NCI-H748 treated with DMSO at 0.1 percent for 48 hours (cell line): ENCODE measurements around the gene TCF21.
A peak's percentile ranks its signal among the peaks of the same experiment; 100 is the strongest.
"Not testable (repeated sequence)": the region's sequence is repeated elsewhere in the genome, so short reads cannot be mapped to it uniquely, and the experiment has no call there.

ENCODE experiments used
- DNase-seq: peaks from one replicate; lab custom pipeline; 2025; lab: John Stamatoyannopoulos, UW

Gene TCF21

GRCh38 chr6:133888929-133889556 is at the start of gene TCF21:
Gene TCF21 (plus strand): TSS chr6:133889113. CDS start chr6:133889398, 285 bp downstream.
- DNase-seq, result no peak

DNA sequence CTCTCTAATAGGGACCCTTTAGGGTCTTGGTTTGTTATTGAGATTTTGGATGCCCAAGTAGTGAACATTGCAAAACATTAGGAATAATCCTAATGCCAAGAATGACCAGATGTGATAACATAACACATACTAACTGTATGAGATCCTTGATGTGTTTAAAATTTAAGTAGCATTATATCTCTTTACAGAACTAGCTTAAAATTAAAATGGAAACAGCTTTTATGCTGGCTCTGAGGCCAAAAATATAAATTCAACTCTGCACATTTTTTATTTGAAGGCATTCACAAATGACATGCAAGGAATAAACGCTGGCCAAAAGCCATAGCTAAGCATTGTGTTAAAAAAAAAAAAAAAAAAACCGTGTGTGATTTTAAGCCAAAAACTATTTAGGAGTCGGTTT is 47.7 kb upstream of the TCF21 start:
- no peak for DNase-seq

DNA sequence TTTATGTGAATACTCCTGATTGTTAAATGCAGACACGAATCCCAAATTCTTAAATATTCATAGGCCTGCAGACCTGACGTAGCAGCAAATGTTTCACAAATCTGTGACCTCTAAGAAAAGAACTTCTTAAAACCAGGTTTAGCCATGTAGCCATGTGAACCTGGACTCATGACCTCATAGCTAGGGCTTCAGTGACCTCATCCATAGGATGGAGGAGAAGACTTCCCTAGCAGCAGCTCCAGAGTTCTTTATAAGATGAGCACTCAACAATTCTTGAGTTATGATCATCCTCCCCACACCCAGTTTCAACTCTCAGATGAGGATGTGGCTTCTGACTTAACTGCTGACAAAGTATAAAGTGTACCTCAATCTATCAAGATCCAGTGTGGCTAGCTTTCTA is 45.8 kb upstream of the TCF21 start:
- DNase-seq, result no peak

GRCh38 chr6:133844709-133845108 is 44.2 kb upstream of the TCF21 start:
- no peak for DNase-seq

DNA sequence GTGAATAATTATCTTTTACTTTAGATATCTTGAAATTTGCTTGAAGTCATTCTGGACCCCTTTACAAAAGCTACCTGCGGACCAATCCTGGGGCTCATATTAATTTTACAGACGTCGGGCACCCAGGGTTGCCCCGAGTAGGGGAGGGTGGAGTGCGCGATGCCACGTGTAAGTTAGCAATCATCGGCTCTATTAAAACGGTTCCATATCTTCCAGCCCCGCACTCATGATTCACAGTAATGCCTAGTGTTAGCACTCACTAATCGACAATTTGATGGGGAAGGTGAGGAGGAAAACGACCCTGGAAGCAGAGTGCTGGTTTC is 34.9 kb upstream of the TCF21 start:
- DNase-seq, result no peak

DNA sequence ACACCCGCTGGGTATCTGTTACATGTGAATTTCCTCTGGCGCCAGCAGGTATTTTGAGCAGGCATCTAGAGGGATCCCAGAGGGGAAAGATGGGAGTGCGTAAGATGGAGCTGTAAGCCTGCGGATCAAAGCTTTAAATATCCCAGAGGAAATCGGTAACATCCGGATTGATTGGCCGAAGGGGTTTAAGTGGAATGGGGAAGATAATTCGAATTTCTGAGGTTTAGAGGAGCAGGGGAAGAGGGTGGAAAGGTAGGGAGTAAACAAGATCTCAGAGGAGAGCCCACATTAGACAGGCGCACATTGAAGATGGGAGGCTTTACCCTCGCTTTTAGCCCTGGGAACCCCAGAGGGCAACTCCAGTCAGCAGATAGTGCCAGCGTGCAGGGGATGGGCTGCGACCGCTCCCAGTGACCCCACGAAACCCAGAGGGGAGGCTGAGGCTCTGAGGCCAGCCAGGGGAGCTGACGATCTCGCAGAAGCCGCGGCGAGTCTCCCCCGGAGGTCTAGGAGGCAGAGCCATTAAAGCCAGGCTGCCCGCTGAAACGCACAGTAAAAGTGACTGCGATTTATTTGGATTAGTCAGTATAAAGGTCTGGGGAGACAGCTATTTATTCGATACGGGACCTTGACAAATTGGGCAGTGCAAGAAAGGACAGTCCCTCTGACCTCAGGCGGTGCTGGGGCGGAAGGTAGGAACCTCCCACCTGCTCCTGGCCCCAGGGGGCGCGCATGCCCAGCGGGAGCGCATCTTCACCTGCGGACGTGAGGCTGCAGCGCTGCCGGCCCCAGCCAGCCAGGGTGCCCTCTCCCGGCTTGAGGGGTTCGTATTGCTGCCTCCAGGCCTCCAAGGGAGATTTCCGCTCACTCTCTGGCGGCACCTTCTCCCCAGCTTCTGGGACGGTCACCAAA is 34.3 kb upstream of the TCF21 start:
- peak; percentile 28 for DNase-seq

- no peak for DNase-seq
These were observed 33.5 kb upstream of the TCF21 start for GRCh38 chr6:133855276-133855990.

- DNase-seq, result no peak
These were observed 32.9 kb upstream of the TCF21 start for GRCh38 chr6:133855991-133856370.

GRCh38 chr6:133856911-133857310 is 32.0 kb upstream of the TCF21 start:
- DNase-seq, result no peak

DNA sequence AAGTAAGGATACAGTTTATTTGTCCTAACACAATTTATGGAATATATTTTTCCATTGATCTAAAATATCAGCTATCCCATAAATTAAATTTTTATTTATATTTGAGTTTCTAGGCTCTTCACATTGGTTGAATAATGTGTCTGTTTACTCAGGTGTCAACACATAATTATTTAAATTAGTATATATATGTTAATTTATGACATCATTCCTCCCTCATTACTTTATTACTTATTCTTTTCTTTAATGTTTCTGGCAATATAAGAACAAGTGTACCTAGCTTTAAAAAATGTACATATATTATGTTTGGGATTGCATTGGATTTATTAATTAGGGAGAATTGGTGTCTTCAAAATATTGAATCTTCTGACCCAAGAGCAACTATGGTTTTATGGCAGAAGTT is 31.2 kb upstream of the TCF21 start:
- no peak for DNase-seq

DNA sequence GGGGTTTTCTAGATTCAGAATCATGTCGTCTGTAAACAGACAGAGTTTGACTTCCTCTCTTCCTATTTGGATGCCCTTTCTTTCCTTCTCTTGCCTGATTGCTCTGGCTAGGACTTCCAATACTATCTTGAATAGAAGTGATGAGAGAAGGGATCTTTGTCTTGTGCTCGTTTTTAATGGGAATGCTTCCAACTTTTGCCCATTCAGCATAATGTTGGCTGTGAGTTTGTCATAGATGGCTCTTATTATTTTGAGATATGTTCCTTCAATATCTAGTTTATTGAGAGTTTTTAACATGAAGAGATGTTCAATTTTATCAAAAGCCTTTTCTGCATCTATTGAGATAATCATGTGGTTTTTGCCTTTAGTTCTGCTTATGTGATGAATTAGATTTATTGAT is 27.6 kb upstream of the TCF21 start:
- DNase-seq, result not testable (repeated sequence)

GRCh38 chr6:133863228-133863627 is 25.7 kb upstream of the TCF21 start:
- DNase-seq, result no peak

GRCh38 chr6:133865680-133866079 is 23.2 kb upstream of the TCF21 start:
- DNase-seq, result no peak

DNA sequence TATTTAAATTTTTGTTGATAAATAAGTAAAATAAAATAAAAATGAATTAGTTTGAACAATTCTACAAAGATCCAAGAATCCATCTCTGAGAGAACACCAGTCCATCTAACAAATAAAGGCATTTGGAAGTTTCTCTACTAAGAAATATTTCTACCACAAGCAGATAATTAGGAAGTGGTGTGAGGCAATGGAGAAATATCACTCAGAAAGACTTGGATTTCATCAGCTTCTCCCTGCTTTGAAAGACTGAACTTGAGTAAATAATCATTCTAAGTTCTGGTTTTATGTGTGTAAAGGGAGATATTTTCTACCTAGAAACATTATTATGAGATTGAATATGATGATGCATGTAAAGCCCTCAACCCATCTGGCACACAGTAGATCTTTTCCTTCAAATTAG is 17.8 kb upstream of the TCF21 start:
- DNase-seq, result no peak

GRCh38 chr6:133873538-133873937 is 15.4 kb upstream of the TCF21 start:
- DNase-seq, result no peak

GRCh38 chr6:133877116-133877515 is 11.8 kb upstream of the TCF21 start:
- no peak for DNase-seq

DNA sequence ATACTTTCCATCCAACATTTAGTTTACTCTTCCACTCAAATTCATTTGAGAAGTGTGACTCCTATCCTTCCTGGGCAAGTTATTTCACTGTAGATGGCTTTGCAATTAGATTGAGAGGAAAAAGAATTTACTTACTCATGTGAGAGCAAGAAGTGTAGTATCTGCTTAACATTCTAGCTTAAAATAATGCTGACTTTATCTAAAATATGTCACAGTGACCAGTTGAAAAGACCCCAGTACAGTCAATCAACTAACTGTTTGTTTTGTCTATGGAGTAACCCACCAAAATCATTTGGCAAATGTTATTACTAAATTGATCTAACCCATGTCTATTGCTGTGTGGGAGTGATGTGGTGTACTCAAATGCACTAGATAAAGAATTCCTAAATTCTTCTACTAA is 8.9 kb upstream of the TCF21 start:
- DNase-seq, result no peak

DNA sequence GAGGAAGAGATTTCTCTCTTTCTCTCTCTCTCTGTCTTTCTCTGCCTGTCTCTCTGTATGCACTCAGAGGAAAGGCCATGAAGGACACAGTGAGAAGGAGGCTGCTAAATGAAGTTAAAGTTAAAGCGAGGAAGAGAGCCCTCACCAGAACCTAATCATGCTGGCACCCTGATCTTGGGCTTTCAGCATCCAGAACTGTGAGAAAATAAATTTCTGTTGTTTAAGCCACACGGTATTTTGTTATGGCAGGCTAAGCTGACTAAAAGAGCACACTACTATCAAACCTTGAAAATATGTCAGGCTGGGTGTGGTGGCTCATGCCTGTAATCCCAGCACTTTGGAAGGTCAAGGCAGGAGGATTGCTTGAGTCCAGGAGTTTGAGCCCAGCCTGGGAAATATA is 8.0 kb upstream of the TCF21 start:
- no peak for DNase-seq

DNA sequence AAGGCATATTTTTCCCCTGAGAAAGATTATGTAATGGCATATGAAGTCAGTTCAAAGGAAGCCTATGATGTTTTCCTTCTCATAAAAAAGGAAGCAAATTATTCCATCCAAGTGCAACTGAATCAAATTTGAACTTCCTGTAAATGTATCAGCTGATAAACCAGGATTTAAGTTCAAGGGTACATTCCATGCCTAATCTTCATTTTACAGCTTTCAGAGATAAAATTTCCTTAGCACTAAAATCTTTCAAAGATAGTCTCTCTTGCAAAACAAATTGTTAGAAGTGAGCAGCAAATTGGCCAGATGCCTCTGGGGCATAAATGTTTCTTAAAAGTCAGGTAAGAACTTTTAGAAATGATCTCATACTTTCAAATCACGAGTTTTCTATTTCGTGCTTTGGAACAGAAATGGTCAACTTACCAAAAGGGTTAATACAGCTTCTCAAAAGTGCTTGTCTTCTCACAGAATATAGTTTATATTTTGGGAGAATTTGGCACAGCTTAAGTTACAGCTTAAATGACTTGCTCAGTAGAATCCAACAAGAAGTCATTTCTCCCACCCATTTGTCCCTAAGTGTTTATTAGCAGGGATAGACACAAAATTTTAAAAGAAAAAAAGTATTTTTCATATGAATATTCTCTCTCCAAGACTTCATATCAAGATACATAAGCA is 2.7 kb upstream of the TCF21 start:
- DNase-seq, result no peak

DNA sequence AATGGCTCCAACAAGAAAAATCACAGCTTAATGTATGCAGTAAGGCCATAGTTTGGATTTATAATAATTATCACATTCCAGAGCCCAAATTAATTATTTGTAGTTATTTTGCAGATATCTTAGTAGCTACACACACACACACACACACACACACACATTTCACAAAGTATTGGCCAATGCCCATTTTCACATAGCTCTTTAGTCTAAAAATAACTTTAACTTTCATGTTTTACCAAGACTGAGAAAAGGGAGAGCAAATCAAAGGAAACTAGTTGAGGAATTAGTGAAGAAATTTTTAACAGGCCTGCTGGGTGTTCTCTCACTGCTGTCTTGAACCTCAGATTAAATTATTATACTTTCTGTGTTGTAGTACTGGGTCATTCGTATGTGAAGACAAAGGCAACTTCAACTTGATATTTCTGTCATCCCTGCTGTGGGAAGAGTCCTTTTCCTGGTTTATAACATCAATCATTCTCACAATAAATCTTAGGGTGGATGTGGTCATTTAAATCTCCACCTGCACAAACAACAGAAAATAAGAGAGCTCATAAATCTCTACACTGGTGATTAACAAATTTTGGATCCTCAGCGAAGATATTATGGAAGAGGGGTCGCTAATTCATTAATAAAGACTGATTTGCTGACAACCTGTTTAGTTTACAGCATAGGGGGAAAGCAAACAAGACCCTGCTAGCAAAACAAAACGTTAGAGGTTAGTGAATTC is 1.6 kb upstream of the TCF21 start:
- no peak for DNase-seq

DNA sequence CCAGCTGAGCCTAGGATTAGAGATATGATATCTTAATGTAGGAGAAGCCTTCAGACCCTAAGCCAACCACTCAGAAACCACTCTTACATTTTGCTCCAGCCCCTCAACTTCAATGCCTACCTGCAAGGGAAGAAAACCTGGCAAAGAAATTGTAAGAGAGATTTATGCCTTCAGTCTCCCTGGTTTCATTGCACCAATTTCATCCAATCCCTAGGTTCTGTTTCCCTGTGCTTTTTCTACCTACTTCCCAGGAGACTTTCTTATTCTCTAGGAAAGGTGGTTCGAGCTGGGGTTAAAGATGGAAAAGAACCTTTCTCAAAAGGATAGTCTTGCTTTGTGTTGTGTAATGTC is 1.1 kb upstream of the TCF21 start:
- DNase-seq, result no peak
